Cardiac septum (tissue), 1 donor: ENCODE results near the gene ENPEP. TPM values are rescaled to one million over a fixed set of nuclear protein-coding genes. Genes with fewer than 3 reads are reported as not detected.

ENCODE experiments used
- total RNA-seq: library from RNA; stranded (reverse); fragmentation: NEBNext Ultra II Directional; extraction: Animal tissue kit (Norgen Biotek cat#: 25700); gene quantifications from one replicate; pipeline ENCODE4 v1.2.1, GENCODE V29; 2021
- donor health status: DM: no; HTN: no; CAD: no.

ENPEP gene
- total RNA-seq, 1 donor from 2014 or later: 5.3 TPM

Other genes starting within 250 kb of the ENPEP start
- 1.0 TPM for gene PITX2, start 146.9 kb downstream of the ENPEP start, total RNA-seq